Measurements from ENCODE around the gene APOE.

DNA sequence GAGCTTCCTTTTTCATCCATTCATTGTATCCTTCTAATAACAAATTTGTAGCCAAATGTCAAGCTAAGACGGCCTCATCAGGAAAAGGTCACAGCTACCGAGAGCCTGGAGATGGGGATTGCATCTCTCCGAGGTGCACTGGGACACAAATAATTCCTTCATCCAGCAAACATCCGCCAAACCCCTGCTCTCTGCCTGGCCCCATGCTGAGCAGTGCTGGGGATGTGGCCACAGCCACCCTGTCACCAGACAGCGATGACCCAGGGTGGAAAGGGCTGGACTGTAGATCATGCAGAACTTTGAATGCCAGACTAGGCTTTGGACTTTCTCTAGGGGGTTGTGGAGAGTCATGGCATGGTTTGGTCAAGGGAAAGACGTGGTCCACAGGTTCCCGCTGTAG is 12.7 kb upstream of the APOE start:
- TF ChIP-seq POLR2A (IDR thresholded peaks at IDR 0.05) (no peak), POLR2AphosphoS5 (IDR thresholded peaks at IDR 0.05) (no peak), CTCF (IDR thresholded peaks at IDR 0.05) (no peak)

All from gastroesophageal sphincter (tissue), 3 donors.